ENCODE results near the gene MINDY3. TPM values are rescaled to one million over a fixed set of nuclear protein-coding genes. Genes with fewer than 3 reads are reported as not detected.
"Not testable (repeated sequence)": the region's sequence is repeated elsewhere in the genome, so short reads cannot be mapped to it uniquely, and the experiment has no call there.

MINDY3 gene
- 10 to 100 TPM; 42.6 to 57.4 (median 46.7) TPM for polyA plus RNA-seq (ENCODE audit: insufficient read length in 4 of 4)

GRCh38 chr10:15859906-15860691, at the start of gene MINDY3:
Gene MINDY3 (minus strand): TSS chr10:15860507. CDS start chr10:15860299, 208 bp downstream.
- DNase-seq (ENCODE audit: low read depth in 4 of 4, low spot score in 3 of 4): peak; percentile 68 to 82 (median 76)

DNA sequence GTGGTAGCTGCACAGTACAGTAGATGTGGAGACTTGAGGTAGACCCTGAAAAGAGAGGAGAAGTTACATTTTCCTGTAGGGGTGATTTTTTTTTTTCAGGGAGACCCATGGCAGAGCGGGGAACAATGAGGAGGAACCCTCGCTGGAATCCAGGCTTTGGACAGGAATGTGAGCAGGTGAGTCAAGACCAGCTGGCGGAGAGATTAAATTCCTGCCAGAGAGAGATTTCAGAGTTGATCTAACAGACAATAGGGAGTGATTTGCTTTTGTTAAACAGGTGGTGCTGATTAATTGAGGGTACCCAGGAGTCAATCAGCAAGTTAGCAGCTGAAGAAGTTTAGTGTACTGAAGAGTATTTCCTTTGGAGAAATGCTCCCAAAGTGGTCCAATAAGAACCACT, 41.6 kb upstream of the MINDY3 start:
- no peak for DNase-seq (ENCODE audit: low read depth in 4 of 4, low spot score in 3 of 4)

DNA sequence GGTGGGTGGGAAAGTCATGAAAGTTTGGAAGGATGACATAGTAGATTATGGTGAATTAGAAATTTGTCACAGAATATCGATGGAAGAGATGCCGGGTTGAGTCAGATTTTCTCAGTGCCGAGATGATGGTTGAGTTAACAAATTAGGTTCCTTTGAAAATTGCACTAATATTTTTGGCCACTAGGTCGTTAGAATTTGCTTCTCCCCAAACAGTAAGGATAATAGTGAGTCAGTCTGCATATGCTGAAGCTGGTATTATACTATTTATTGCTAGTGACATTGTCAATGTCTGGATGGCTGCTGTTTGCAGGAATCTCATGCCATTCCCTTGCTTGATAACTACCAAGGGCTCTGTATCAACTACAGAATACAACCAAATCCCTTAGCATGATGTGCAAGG, 37.7 kb upstream of the MINDY3 start:
- DNase-seq (ENCODE audit: low read depth in 4 of 4, low spot score in 3 of 4): no peak

GRCh38 chr10:15897287-15897686, 37.0 kb upstream of the MINDY3 start:
- DNase-seq (ENCODE audit: low read depth in 4 of 4, low spot score in 3 of 4): no peak

DNA sequence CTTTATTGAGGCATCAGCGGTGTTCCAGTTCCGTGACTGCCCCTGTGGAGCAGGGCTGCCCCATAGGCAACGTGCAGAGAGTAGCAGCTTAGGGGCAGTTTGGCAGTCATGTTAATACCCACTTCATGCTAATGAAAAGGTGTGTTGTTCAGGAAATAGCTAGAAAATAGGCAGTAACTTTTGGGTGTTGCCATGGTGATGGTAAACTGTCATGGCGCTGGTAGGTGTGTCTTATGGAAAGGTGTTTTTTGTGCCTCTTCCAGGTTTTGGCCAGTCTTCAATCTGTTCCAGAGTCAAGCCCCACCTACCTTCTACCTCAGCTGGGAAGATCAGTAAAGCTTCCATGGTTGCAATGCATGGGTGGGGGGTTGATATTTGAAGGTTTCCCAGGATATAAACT, 36.3 kb upstream of the MINDY3 start:
- DNase-seq (ENCODE audit: low read depth in 4 of 4, low spot score in 3 of 4): no peak

- DNase-seq (ENCODE audit: low read depth in 4 of 4, low spot score in 3 of 4): no peak
Observed at GRCh38 chr10:15884447-15884846, 24.1 kb upstream of the MINDY3 start.

- no peak for DNase-seq (ENCODE audit: low read depth in 4 of 4, low spot score in 3 of 4)
Observed at GRCh38 chr10:15881542-15881941, 21.2 kb upstream of the MINDY3 start.

DNA sequence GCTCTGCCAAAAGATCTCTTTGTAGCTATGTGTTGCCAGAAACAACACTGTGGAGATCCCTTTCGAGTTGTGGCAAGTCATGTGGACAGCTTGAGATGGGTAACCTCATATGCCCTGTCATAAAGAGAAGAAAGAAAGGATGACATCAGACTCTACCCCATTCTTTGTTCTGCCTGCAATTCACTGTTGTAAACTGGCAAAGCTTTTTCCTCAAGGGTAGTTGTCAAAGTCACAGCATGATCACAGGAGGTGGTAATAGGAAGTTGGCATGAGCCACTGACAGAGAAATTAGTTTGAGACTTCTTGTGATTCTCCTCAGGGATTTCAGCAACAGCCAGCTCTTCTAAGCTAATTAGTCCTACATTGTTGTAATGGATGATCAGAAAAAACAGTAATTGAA, 19.4 kb upstream of the MINDY3 start:
- no peak for DNase-seq (ENCODE audit: low read depth in 4 of 4, low spot score in 3 of 4)

DNA sequence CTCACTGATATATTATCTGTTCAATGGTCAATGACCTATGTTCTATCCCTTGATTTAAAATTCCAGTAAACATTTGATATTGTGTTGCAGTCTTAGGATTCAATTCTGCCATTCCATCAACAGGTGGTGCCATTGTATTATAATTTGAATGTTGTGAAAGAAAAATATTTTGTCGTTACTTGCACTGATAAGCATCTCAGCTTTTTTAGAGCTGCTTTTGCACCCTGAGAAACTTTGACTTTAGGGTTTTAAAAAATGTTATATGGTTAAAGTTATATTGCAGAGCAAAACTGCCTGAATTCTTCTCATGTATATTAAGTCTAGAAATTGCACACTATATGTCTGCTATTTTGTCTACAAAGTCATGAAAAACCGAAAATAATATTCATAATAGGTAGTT, 18.8 kb upstream of the MINDY3 start:
- peak in 2 of 4 donors; percentile 21 to 31 for DNase-seq (ENCODE audit: low read depth in 4 of 4, low spot score in 3 of 4)

DNA sequence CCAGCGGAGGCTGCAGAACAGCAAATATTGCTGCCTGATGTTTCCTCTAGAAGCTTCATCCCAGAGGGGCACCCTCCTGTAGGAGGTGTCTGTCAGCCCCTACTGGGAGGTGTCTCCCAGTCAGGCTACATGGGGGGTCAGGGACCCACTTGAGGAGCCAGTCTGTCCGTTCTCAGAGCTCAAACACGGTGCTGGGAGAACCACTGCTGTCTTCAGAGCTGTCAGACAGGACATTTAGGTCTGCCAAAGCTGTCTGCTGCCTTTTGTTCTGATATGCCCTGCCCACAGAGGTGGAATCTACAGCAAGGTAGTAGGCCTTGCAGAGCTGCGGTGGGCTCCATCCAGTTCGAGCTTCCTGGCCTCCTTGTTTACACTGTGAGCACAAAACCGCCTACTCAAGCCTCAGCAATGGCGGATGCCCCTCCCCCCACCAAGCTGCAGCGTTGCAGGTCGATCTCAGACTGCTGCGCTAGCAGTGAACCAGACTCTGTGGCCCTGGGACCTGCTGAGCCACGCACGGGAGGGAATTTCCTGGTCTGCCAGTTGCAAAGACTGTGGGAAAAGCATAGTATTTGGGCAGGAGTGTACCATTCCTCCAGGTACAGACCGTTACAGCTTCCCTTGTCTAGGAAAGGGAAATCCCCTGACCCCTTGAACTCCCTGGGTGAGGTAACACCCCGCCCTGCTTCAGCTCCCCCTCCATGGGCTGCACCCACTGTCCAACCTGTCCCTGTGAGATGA, 17.7 kb upstream of the MINDY3 start:
- no peak for DNase-seq (ENCODE audit: low read depth in 4 of 4, low spot score in 3 of 4)

GRCh38 chr10:15876274-15876673, 16.0 kb upstream of the MINDY3 start:
- DNase-seq (ENCODE audit: low read depth in 4 of 4, low spot score in 3 of 4): not testable (repeated sequence)

DNA sequence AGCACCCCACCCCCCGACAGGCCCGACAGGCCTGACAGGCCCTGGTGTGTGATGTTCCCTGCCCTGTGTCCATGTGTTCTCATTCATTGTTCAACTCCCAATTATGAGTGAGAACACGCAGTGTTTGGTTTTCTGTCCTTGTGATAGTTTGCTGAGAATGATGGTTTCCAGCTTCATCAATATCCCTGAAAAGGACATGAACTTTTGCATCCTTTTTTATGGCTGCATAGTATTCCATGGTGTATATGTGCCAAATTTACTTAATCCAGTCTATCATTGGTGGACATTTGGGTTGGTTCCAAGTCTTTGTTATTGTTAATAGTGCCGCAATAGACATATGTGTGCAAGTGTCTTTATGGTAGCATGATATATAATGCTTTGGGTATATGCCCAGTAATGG, 12.3 kb upstream of the MINDY3 start:
- not testable (repeated sequence) for DNase-seq (ENCODE audit: low read depth in 4 of 4, low spot score in 3 of 4)

- no peak for DNase-seq (ENCODE audit: low read depth in 4 of 4, low spot score in 3 of 4)
Observed at GRCh38 chr10:15871823-15872222, 11.5 kb upstream of the MINDY3 start.

DNA sequence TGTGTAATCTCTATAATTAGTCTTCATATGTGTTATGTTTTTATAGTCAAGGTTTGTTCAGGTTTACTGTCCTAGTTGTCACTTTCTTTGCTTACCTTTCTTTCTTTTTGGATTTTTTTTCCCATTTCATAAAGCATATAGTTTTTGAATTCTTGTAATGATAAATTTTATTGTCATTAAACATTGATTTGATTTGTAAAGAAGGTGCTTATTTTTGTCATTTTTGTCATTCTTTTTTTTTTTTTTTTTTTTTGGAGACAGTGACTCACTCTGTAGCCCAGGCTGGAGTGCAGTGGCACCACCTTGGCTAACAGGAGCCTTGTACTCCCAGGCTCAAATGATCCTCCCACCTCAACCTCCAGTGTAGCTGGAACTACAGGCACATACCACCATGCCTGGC, 9.6 kb upstream of the MINDY3 start:
- no peak for DNase-seq (ENCODE audit: low read depth in 4 of 4, low spot score in 3 of 4)

GRCh38 chr10:15868006-15868405, 7.7 kb upstream of the MINDY3 start:
- no peak for DNase-seq (ENCODE audit: low read depth in 4 of 4, low spot score in 3 of 4)

GRCh38 chr10:15865304-15865703, 5.0 kb upstream of the MINDY3 start:
- no peak for DNase-seq (ENCODE audit: low read depth in 4 of 4, low spot score in 3 of 4)

DNA sequence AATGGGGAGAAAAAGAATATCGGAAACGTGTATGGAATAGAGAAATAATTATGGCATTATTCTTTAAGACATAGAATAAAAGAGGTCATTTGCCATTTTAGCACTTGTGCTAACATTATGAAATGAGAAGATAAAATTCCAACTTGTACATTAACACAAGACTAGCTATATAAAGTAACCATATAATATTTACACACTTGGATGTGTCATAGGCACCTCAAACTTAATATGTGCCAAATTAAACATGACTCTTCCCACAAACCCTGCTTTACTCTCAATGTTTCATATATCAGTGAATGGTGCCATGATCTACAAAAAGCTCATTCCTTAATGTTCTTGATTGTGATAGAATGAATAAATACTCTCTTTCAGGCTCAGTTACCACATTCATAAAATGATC, 4.1 kb upstream of the MINDY3 start:
- no peak for DNase-seq (ENCODE audit: low read depth in 4 of 4, low spot score in 3 of 4)

GRCh38 chr10:15863733-15864132, 3.4 kb upstream of the MINDY3 start:
- DNase-seq (ENCODE audit: low read depth in 4 of 4, low spot score in 3 of 4): no peak

GRCh38 chr10:15863323-15863722, 3.0 kb upstream of the MINDY3 start:
- no peak for DNase-seq (ENCODE audit: low read depth in 4 of 4, low spot score in 3 of 4)

DNA sequence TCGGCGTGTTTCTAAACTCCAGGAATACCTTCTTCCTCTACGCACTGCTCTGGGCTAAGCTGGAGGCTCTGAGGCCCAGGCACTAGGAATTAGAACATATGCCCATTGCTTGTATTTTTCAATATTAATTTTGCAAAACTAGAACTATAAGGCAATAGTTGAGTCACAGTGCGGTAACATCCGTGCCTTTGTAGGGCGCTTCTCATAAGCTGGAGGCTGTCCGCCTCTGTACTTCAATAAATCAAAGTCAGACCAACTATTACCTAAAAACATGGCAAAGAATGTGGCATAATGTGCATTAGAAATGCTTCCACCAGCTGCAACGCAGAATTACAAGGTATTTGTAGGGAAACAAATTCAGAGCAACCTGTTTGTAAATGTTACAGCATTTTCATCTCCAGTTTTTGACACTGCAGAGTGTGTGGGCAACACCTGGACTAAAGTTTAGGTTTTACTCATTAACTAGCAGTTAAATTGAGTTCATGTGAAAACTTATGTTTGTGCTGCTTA, 440 bp upstream of the MINDY3 start:
- no peak for DNase-seq (ENCODE audit: low read depth in 4 of 4, low spot score in 3 of 4)

GRCh38 chr10:15859509-15859905, 800 bp downstream of the MINDY3 start:
- DNase-seq (ENCODE audit: low read depth in 4 of 4, low spot score in 3 of 4): no peak

- DNase-seq (ENCODE audit: low read depth in 4 of 4, low spot score in 3 of 4): no peak
Observed at GRCh38 chr10:15858861-15859281, 1.4 kb downstream of the MINDY3 start.
